ENCODE data around the gene SP110.
"Not testable (repeated sequence)": the region's sequence is repeated elsewhere in the genome, so short reads cannot be mapped to it uniquely, and the experiment has no call there.

SP110 gene

GRCh38 chr2:230224458-230224857 lies 4.7 kb upstream of the SP110 start:
- no peak for DNase-seq (ENCODE audit: low spot score)

- DNase-seq (ENCODE audit: low spot score), result not testable (repeated sequence)
Observed at GRCh38 chr2:230222829-230223228, 3.0 kb upstream of the SP110 start.

DNA sequence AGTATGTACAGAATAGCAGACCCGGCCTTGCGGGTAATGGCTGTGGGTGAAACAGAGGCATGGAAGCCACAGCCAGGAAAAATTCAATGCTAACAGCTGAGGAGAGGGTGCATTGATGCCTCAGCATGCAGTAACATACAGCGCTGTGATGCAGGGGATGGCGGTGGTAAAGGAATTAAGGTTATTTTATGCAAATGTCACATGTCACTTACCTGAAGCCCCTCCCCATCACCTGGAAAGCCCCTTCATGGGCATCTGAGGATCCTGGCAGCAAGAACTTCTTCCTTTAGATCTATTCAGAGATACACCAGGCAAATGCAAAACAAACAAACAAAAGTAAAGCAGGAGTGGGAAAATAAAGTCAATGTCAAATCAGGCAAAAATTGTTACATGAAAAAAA lies 1.7 kb upstream of the SP110 start:
- DNase-seq (ENCODE audit: low spot score), result no peak

DNA sequence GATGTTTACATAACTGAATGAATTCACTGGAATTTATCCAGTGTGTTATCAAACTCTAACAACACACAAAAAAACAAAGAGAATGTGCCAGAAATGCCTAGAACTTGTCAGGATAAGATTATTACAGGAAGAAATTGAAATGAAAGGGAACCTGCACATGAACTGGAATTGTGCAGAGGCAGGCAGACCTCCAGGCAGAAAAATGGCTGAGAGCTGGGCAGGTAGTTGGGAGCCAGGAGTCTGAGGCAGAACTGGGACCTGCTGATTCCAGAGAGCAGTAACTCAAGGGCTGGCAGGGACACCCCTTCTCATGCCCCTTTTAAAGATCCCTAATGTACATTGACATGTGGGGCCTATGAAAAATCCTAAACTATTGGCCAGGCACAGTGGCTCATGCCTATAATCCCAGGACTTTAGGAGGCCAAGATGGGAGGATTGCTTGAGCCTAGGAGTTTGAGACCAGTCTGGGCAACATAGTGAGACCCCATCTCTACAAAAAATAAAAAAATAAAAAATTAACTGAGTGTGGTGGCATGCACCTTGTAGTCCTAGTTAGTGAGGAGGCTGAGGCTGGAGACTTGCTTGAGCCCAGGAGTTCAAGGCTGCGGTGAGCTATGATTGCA lies 674 bp upstream of the SP110 start:
- DNase-seq (ENCODE audit: low spot score), result no peak

DNA sequence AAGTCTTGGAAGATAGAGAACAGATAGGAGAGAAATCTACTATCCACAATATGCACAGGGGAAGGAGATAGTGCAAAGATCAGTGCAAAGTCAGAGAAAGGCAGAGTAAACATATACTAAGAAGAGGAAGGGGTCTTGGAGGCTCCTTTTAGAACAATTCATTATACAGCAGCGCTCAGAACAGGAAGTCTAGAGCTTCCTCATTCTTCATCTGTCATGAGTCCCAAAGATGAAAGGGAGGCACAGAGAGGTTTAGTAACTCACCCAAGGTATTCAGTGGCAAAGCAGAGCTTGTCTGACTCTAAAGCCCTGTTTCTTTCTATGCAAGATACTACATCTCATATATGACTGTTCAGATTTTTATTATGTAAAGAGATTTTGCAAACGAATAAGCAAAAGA lies 1.4 kb downstream of the SP110 start:
- no peak for DNase-seq (ENCODE audit: low spot score)

- DNase-seq (ENCODE audit: low spot score), result no peak
Observed at GRCh38 chr2:230217424-230217823, 2.4 kb downstream of the SP110 start.

DNA sequence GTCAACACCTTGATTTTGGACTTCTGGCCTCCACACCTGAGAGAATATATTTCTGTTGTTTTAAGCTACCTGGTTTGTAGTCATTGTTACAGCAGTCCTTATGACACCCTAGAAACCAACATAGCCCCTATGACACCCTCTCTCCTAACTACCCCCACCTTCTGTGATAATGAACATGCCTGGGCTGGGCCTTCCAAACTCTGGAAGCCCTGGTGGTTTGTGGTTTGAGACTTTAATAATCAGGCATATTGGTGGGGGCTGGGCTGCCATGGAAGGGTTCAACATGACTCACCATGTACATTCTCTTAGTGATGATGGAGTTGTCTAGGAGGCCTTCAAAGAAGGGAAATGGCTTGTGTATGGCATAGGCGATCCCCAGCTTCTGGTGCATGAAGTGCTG lies 3.3 kb downstream of the SP110 start:
- no peak for DNase-seq (ENCODE audit: low spot score)

- no peak for DNase-seq (ENCODE audit: low spot score)
Observed at GRCh38 chr2:230209422-230210051, 10.2 kb downstream of the SP110 start.

DNA sequence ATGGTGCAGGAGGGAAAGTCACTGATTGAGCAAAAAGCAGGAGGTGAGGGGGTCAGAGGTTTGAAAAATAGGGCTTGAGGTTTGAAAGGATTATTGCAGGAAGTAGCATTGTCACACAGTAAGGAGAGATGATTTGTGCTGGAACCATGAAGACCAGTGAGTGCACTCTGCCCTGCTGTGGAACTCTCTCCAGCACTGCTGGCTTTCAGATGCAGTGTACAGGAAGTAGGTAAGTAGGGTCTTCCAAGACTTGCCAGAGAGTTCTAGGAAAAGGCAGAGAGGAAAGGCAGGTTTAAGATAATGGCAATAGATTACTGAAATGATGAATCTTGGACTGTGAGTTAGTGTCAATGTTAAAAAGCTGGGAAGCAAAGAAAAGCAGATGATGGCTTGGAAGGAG lies 11.2 kb downstream of the SP110 start:
- DNase-seq (ENCODE audit: low spot score), result no peak

GRCh38 chr2:230205721-230206120 lies 14.1 kb downstream of the SP110 start:
- DNase-seq (ENCODE audit: low spot score), result no peak

DNA sequence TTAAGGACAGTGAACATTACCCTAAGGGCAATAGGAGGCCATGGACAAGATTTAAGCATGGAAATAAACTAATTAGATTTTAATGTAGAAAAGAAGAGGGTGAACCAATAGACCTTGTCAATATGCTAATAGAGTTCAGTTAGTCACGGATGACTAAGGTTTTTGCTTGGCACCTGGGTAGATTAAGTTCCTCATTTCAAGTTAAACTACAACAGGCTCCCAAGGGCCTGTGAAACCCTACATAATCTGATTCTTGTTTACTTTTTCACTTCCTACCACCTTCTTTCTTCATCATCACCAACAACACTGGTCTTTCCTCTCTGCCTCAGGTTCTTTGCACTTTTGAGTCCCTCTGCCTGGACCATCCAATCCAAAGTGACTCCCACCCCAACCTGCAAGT lies 14.8 kb downstream of the SP110 start:
- no peak for DNase-seq (ENCODE audit: low spot score)

DNA sequence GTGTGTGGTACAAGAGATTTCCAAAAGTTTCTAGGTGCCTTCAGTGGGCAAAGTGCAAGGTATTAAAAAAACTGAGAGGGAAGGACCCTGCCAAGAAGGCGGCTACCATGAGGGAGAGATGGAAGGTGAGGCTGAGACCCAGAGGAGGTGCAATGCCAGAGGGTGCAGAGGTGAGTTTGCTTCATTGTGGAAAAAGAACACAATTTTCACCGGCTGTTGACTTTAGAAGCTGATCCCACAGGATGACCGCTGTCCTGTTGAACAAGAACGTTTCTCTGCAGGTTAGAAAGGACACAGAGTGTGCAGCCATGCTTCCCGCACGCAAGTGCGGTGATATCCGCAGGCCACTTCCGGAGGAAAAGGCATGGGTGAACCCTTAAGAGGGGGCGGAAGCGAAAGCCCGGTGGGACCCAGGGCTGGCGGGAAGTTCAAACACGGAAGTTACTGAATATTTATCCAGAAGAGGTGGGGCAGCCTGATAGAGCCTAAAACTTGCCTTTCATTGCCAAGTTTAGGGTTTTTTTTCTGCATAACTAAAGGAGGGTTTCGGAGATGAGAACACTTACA lies 16.6 kb downstream of the SP110 start:
- no peak for DNase-seq (ENCODE audit: low spot score)

DNA sequence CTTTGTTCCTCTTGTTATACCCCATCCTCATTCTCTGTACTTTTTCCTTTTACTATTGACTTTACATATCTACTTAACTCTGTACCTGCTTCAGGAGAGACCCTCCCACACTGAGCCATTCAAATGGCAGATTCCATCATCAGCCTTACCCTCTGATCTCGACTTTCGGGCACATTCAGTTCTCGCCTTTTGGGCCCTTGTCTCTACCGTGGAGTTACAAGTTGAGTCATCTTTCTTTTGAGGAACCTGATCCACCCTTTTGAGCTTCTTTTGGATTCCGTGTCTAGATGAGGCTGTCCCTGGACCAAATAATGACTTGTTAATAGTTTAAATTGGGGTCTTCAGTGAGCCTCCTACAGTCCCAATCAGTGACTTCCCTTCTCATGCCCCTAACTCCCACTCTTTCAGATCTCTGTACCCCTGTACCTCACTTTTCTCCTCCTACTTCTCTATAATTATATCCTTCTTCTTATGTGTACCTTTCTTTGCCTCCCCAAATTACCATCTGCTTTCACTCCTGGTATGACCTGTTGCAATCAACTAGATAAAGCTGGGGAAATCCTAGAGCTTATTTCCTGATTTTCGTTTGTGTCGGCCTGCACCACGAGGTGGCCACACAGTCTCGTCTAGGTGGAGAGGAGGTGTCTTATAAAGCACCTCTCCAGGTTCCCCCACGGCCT lies 17.2 kb downstream of the SP110 start:
- no peak for DNase-seq (ENCODE audit: low spot score)

GRCh38 chr2:230184727-230185578 lies 34.8 kb downstream of the SP110 start:
- DNase-seq (ENCODE audit: low spot score), result no peak

GRCh38 chr2:230181195-230181594 lies 38.6 kb downstream of the SP110 start:
- no peak for DNase-seq (ENCODE audit: low spot score)

DNA sequence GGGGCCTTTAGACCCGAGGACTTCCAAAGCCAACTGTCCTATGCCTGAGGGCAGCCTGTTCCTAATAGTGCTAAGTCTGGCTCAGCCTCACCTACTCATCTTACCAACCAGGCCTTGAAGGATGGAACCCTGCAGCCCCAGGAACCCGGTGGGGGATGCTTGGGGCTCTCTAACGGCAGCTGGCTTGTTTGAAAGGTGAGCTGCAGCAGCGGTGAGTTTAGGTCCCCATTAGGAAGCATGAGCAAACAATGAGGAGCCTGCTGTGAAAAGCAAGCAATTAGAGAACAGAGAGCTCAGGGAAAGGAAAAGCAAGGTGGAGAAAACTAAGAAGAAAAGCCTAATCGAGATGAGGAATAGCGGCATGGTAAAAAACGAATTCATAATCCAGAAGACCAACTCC lies 39.9 kb downstream of the SP110 start:
- no peak for DNase-seq (ENCODE audit: low spot score)

- no peak for DNase-seq (ENCODE audit: low spot score)
Observed at GRCh38 chr2:230178546-230179485, 41.0 kb downstream of the SP110 start.

- no peak for DNase-seq (ENCODE audit: low spot score)
Observed at GRCh38 chr2:230176996-230177395, 42.8 kb downstream of the SP110 start.

GRCh38 chr2:230174466-230174865 lies 45.3 kb downstream of the SP110 start:
- no peak for DNase-seq (ENCODE audit: low spot score)

DNA sequence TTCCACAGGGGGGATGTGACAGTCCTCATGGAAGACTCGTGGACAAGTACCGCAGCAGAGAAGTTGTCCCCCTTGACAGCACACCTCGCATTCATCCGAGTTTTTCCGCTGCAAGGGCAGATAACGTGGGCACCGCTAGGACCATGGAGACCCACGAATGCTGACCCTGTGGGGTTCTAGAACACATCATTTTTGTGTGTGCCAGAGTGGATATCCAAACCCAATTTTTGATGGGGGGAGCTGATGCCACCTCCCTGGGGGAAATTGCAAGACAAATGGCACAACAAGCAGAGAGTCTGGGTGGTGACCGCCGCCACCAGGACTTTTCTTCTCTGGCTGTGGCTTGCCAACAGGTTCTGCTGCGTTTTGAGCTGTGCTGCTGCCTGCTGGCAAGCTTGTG lies 46.9 kb downstream of the SP110 start:
- no peak for DNase-seq (ENCODE audit: low spot score)

GRCh38 chr2:230172156-230172555 lies 47.6 kb downstream of the SP110 start:
- DNase-seq (ENCODE audit: low spot score), result no peak
